Activated CD8-positive, alpha-beta T cell treated with anti-CD3 and anti-CD28 coated beads, Interleukin-2, amount 10 ng/mL, durations not matched to agents 7 days and 5 days (primary cell): ENCODE measurements around the gene DTYMK. TPM values are rescaled to one million over a fixed set of nuclear protein-coding genes. Genes with fewer than 3 reads are reported as not detected.

Source experiments
- ATAC-seq: fragments of 150-1000 bp; cut with Tn5 transposase; one replicate; pipeline ENCODE4 v1.10.0; 2021; ENCODE audit warnings: moderate library complexity
- CTCF ChIA-PET: fragments of 350-600 bp; sonication (Branson Sonifier 250); formaldehyde crosslinking; loops from one replicate; lab custom pipeline; 2021; ENCODE audit warnings: antibody characterized with exemption; lab: Charles Lee
- POLR2A ChIA-PET: fragments of 350-600 bp; sonication (Branson Sonifier 250); formaldehyde crosslinking; loops from one replicate; lab custom pipeline; 2021; ENCODE audit warnings: antibody characterized with exemption; lab: Charles Lee
- DNase-seq: peaks from one replicate; pipeline ENCODE4 v3.0.0-alpha.2; 2020
- H3K27ac Mint-ChIP-seq: one replicate; pipeline ENCODE4 v1.8.0; 2021; ENCODE audit warnings: mild to moderate bottlenecking, mixed read lengths
- H3K27me3 Mint-ChIP-seq: one replicate; pipeline ENCODE4 v1.8.0; 2021; ENCODE audit warnings: low read depth, mixed read lengths
- H3K36me3 Mint-ChIP-seq: one replicate; pipeline ENCODE4 v1.8.0; 2021; ENCODE audit warnings: low read depth, mixed read lengths
- H3K4me1 Mint-ChIP-seq: one replicate; pipeline ENCODE4 v1.8.0; 2021; ENCODE audit warnings: low read depth, mixed read lengths
- H3K4me3 Mint-ChIP-seq: one replicate; pipeline ENCODE4 v1.8.0; 2021; ENCODE audit warnings: mild to moderate bottlenecking, mixed read lengths
- H3K9me3 Mint-ChIP-seq: one replicate; pipeline ENCODE4 v1.8.0; 2022; ENCODE audit warnings: mixed read lengths; ENCODE audit not compliant: insufficient read depth
- total RNA-seq, 2 experiments: library from RNA; stranded (reverse); gene quantifications; one replicate each; pipeline ENCODE4 v1.2.3, GENCODE V29; 2021

DTYMK gene
- total RNA-seq, 2 experiments from 2014 or later, result 101 to 103 TPM

DNA sequence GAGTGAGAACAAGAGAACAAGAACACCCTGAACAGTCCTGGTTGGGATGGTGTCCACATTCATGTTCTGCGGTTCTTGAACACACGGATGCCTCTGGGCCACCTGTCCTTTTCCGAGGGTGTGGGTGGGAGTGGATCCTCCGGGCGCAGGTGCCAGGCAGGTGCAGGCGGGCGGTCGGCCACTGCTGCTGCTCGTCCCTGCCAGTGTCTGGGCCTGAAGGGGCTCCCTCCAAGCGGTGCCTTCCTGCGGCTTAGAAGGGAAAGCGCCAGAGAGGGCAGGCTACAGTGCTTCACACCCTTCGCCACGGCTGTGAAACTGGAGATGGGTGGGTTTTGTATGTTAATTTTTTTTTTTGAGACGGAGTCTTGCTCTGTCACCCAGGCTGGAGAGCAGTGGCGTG, 39.8 kb upstream of the DTYMK start:
- ChIA-PET POLR2A (no interaction called here), CTCF (no interaction called here)
- Mint-ChIP-seq H3K9me3 (no peaks in the 10 kb centered on the region), H3K4me3 (no peak overlapping the region), H3K27me3 (no peaks in the 10 kb centered on the region), H3K4me1 (peaks cover 17% of the 10 kb centered on the region), H3K27ac (no peak overlapping the region), H3K36me3 (peaks cover 33% of the 10 kb centered on the region)
- ATAC-seq (no peak), DNase-seq (no peak)

DNA sequence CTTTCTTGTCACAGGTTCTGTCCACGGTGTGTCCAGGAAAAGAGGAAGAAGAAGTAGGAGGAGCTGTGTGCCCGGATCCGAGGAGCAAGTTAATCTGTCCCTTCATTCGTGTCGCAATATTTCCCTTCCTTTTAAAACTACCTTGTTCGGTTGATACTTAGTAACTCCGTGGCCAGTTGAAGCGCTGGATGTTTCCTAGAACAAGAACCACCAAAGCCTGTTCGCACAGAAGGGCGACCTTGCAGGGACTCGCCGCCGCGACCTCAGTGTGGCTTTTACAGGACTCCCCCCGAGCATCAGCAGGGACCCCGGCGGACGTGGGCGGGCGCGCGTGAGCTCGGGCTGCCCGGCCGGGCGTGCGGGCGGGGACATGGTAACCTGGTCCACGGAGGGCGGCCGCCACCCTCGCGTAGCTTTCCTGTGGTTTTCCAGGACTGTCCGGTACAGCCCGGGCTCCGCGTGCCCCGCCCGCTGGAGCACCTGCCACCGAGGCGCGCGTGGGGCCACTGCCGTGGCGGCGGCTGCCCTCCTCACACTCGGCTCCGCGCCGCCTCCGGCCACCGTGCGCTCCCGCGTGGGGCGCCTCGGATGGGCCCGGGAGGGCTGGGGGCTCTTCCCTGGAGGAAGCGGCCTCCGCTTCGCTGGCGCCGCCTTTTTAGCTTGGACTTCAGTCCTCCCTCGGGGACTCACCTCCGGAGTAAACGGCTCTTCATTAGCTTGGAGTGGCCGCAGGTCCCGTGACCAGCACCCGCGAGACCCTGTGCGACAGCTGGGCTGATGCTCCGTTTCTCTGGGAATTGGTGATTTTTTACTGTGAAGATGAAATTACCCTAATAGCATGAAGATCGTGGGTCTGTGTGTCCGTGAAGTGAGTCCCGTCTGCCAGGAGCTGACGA, 38.6 kb upstream of the DTYMK start:
- ChIA-PET POLR2A (no interaction called here), CTCF (interaction anchor here (0.7 to 1.5 kb wide), 3 partner anchors 9 to 23 kb away, joined by 3 to 6 read pairs (median 3); partner anchors contain the start of genes D2HGDH and ING5)
- Mint-ChIP-seq H3K4me3 (no peak overlapping the region), H3K27me3 (no peaks in the 10 kb centered on the region), H3K9me3 (no peaks in the 10 kb centered on the region), H3K36me3 (peaks cover 40% of the 10 kb centered on the region), H3K27ac (no peak overlapping the region), H3K4me1 (peaks cover 7% of the 10 kb centered on the region)
- ATAC-seq (no peak), DNase-seq (no peak)

GRCh38 chr2:241724259-241724974, 37.8 kb upstream of the DTYMK start:
- ChIA-PET CTCF (interaction anchor here (0.9 to 1.5 kb wide), 2 partner anchors 10 to 40 kb away, joined by 4 to 6 read pairs; partner anchors contain the start of gene D2HGDH), POLR2A (no interaction called here)
- no peak overlapping the region for H3K27ac Mint-ChIP-seq
- no peaks in the 10 kb centered on the region for H3K27me3 Mint-ChIP-seq
- H3K4me1 Mint-ChIP-seq, result no peaks in the 10 kb centered on the region
- no peaks in the 10 kb centered on the region for H3K9me3 Mint-ChIP-seq
- H3K36me3 Mint-ChIP-seq, result peaks cover 41% of the 10 kb centered on the region
- DNase-seq (no peak), ATAC-seq (no peak)
- H3K4me3 Mint-ChIP-seq, result no peak overlapping the region

DNA sequence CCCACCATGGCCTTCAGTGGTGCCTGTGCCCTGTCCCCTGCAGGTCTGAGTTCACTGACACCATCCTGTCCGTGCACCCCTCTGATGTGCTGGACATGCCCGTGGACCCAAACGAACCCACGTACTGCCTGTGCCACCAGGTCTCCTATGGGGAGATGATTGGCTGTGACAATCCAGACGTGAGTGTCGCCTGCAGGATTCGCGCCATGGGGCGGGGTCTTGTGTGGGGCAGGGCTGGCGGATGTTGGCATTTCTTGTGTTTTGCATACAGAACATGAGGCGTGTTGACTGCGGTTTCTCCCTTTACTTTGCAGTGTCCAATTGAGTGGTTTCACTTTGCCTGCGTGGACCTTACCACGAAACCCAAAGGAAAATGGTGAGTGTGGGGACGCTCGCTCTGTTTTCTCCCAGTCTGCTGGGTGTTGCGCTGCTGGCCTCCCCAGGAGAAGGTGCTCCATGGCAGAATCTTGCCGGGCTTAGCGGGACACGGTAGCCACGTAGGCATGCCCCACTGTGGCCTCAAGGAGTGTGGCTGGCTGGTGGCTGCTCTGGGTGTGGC, 36.4 kb upstream of the DTYMK start:
- Mint-ChIP-seq H3K27me3 (no peaks in the 10 kb centered on the region), H3K27ac (no peak overlapping the region), H3K4me1 (no peaks in the 10 kb centered on the region), H3K4me3 (no peak overlapping the region), H3K9me3 (no peaks in the 10 kb centered on the region), H3K36me3 (peaks cover 43% of the 10 kb centered on the region)
- no peak for ATAC-seq
- DNase-seq, result no peak
- ChIA-PET CTCF (no interaction called here), POLR2A (no interaction called here)

DNA sequence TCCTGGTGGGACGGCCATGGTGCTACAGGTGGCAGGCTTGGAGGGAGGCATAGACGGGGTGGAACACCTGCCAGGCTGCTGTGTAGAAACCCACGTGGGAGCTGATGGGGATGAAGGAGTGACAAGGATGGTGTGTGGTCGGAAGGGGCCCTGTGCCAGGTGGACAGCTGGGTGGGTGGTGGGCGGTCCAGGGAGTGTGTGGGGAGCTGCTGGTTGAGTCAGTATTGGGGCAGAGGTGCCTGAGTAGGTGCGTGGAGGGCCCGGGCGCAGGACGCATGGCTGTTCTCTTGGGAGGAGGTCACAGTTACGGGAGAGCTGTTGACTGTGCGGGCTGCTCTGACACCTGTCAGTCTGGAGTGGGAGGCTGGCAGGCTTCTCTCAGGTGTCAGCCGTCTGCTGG, 35.2 kb upstream of the DTYMK start:
- H3K4me3 Mint-ChIP-seq, result no peak overlapping the region
- no peaks in the 10 kb centered on the region for H3K4me1 Mint-ChIP-seq
- H3K9me3 Mint-ChIP-seq, result no peaks in the 10 kb centered on the region
- CTCF ChIA-PET, result no interaction called here
- no peak for DNase-seq
- ATAC-seq, result no peak
- POLR2A ChIA-PET, result no interaction called here
- no peaks in the 10 kb centered on the region for H3K27me3 Mint-ChIP-seq
- H3K36me3 Mint-ChIP-seq, result peaks cover 46% of the 10 kb centered on the region
- no peak overlapping the region for H3K27ac Mint-ChIP-seq

GRCh38 chr2:241720560-241720959, 33.9 kb upstream of the DTYMK start:
- ChIA-PET POLR2A (no interaction called here), CTCF (no interaction called here)
- no peaks in the 10 kb centered on the region for H3K4me1 Mint-ChIP-seq
- no peaks in the 10 kb centered on the region for H3K9me3 Mint-ChIP-seq
- H3K36me3 Mint-ChIP-seq, result peaks cover 51% of the 10 kb centered on the region
- no peak overlapping the region for H3K27ac Mint-ChIP-seq
- no peak for DNase-seq
- no peaks in the 10 kb centered on the region for H3K27me3 Mint-ChIP-seq
- no peak overlapping the region for H3K4me3 Mint-ChIP-seq
- ATAC-seq, result no peak

DNA sequence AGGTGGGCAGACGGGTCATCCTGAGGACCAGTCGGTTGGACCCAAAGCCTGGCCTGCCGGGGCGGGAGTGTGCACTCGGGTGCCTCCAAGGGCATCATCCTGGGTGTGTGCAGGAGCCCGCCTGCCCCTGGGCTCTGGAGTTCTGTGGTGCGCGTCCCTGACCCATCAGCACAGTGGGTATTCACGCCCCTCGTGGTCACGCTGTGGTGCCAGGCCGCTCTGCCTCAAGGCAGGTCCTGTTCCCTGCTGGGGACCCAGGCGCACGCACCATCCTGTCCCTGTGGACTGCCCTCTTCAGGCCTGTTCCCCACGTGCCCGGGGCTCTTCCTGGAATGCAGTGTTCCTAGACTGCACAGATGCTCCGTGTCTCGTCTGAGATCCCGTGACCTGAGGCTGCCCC, 33.5 kb upstream of the DTYMK start:
- CTCF ChIA-PET, result no interaction called here

DNA sequence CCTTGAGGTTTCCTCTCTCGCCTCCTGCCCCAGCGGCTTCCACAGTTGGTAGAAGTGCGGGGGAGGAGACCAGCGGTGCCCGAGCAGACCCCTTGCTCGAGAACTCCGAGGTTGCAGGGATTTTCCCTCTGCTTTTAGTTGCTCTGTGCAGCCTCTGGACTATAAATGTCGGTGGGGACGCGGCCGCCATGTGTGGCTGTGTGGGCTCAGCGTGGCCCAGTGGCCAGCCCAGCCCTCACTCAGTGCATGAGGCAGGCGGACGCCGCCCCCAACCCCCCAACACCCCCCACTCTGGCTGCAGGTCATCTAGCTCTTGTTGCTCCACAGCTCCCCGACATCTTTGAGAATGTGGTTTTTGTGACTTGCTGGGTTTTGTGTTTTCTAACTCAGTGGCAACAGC, 32.5 kb upstream of the DTYMK start:
- no peaks in the 10 kb centered on the region for H3K27me3 Mint-ChIP-seq
- DNase-seq (no peak), ATAC-seq (no peak)
- H3K9me3 Mint-ChIP-seq, result no peaks in the 10 kb centered on the region
- H3K36me3 Mint-ChIP-seq, result peaks cover 51% of the 10 kb centered on the region
- ChIA-PET CTCF (interaction anchor here (1.2 kb wide), 1 partner anchor 13 kb away, joined by 3 read pairs; no protein-coding TSS in a partner anchor), POLR2A (no interaction called here)
- H3K27ac Mint-ChIP-seq, result no peak overlapping the region
- no peaks in the 10 kb centered on the region for H3K4me1 Mint-ChIP-seq
- H3K4me3 Mint-ChIP-seq, result no peak overlapping the region

More for the DNA sequence above, 33.5 kb upstream of the DTYMK start:
- Mint-ChIP-seq H3K27me3 (no peaks in the 10 kb centered on the region), H3K27ac (no peak overlapping the region), H3K4me3 (no peak overlapping the region), H3K9me3 (no peaks in the 10 kb centered on the region), H3K36me3 (peaks cover 51% of the 10 kb centered on the region), H3K4me1 (no peaks in the 10 kb centered on the region)
- no peak for DNase-seq
- ATAC-seq, result no peak
- POLR2A ChIA-PET, result no interaction called here

DNA sequence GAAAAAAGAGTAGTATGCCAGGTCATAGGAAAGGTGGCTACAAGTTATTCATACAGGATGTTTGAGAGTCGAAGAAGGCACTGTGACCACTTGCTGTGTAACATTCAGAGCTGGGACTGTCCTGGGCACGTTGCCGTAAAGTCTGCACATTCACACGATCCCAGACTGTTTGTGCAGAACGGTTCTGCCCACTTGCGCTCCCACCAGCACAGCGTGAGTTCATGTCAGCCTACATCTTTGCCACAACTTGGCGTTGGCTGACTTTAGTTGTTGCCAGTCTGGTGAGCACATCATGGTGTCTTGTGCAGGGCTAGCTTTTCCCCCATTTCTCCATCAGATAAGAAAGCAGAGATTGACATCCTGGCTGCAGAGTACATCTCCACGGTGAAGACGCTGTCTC, 22.3 kb upstream of the DTYMK start:
- H3K9me3 Mint-ChIP-seq, result no peaks in the 10 kb centered on the region
- peaks cover 2% of the 10 kb centered on the region for H3K4me1 Mint-ChIP-seq
- DNase-seq (no peak), ATAC-seq (no peak)
- CTCF ChIA-PET, result no interaction called here
- H3K36me3 Mint-ChIP-seq, result peaks cover 59% of the 10 kb centered on the region
- no peak overlapping the region for H3K4me3 Mint-ChIP-seq
- POLR2A ChIA-PET, result interaction anchor here (0.7 kb wide), 1 partner anchor 389 kb away, joined by 7 read pairs; no protein-coding TSS in a partner anchor
- H3K27ac Mint-ChIP-seq, result peak overlapping the region; percentile 5
- no peaks in the 10 kb centered on the region for H3K27me3 Mint-ChIP-seq

- Mint-ChIP-seq H3K27ac (no peak overlapping the region), H3K27me3 (no peaks in the 10 kb centered on the region), H3K4me3 (no peak overlapping the region), H3K36me3 (peaks cover 50% of the 10 kb centered on the region), H3K9me3 (no peaks in the 10 kb centered on the region), H3K4me1 (peaks cover 11% of the 10 kb centered on the region)
- ATAC-seq, result no peak
- POLR2A ChIA-PET, result interaction anchor here (0.8 kb wide), 1 partner anchor 30 kb away, joined by 3 read pairs; no protein-coding TSS in a partner anchor
- CTCF ChIA-PET, result interaction anchor here (1.4 to 1.5 kb wide), 2 partner anchors 27 to 172 kb away, joined by 3 read pairs; partner anchors contain the start of gene D2HGDH
- no peak for DNase-seq
Measured at GRCh38 chr2:241706537-241706936, 19.9 kb upstream of the DTYMK start.

DNA sequence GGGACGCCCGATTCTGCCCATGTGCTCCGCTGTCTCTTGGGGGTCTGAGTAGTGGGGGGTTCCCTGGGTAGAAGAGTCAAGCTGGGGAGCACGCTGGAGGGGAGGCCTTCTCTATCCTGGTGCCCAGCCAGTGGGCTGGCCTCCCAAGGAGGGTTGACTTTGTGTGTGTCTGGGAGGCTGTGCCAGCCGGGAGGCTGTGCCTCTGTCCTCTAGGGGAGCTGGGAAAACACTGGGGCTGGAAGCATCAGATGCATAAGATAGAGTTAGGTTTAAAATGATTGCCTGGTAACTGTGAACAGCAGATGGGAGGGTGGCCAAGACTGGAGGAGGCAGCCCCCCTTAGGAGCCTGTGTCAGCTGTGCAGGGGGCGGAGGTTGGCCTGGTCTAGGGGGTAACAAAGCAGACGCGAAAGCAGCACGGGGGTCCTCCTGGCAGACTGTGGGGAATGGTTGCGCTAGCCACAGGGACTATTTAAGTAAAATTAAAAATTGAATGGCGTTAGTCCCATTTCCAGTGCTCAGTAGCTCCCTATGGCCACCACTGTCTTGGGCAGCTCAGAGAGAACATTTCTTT, 16.5 kb upstream of the DTYMK start:
- Mint-ChIP-seq H3K4me1 (peaks cover 24% of the 10 kb centered on the region), H3K27ac (peak overlapping the region; percentile 81), H3K27me3 (no peaks in the 10 kb centered on the region), H3K4me3 (peak overlapping the region; percentile 86), H3K9me3 (no peaks in the 10 kb centered on the region), H3K36me3 (peaks cover 33% of the 10 kb centered on the region)
- DNase-seq (no peak), ATAC-seq (no peak)
- ChIA-PET CTCF (interaction anchor here (0.6 to 4.8 kb wide), 13 partner anchors 9 to 176 kb away, joined by 3 to 22 read pairs (median 4); partner anchors contain the start of gene D2HGDH), POLR2A (interaction anchor here (1.1 to 3.6 kb wide), 3 partner anchors 15 to 60 kb away, joined by 3 to 31 read pairs (median 20); partner anchors contain the start of genes D2HGDH and DTYMK)
